ENCODE data around the gene TBC1D12. TPM values are rescaled to one million over a fixed set of nuclear protein-coding genes. Genes with fewer than 3 reads are reported as not detected.

TBC1D12 gene
- total RNA-seq, 2 experiments from 2014 or later, result 1.9 to 3.9 TPM

GRCh38 chr10:94490789-94491039, 88.4 kb downstream of the TBC1D12 start:
- ChIA-PET CTCF (ENCODE audit: unreplicated experiment) (no interaction called here), POLR2A (no interaction called here)
- Histone ChIP-seq H3K9me2 (ENCODE audit: insufficient read depth, low read length) (no peaks in the 10 kb centered on the region), H4K20me1 (ENCODE audit: insufficient read depth, low read length) (no peaks in the 10 kb centered on the region), H2AFZ (ENCODE audit: low read length) (no peak overlapping the region), H3K4me2 (ENCODE audit: low read length) (no peak overlapping the region), H3K9me3 (ENCODE audit: low read length) (no peaks in the 10 kb centered on the region), H3K27ac (ENCODE audit: low read depth, low read length, poor library complexity, severe bottlenecking) (no peak overlapping the region), H3K79me2 (ENCODE audit: insufficient read depth, low read depth, low read length) (no peaks in the 10 kb centered on the region), H3K36me3 (ENCODE audit: insufficient read depth, low read length) (no peaks in the 10 kb centered on the region), H3K4me1 (ENCODE audit: insufficient read depth, low read length, poor library complexity, severe bottlenecking) (no peaks in the 10 kb centered on the region), H3K4me3 (ENCODE audit: low read depth, low read length, poor library complexity, severe bottlenecking) (no peak overlapping the region)
- BruUV-seq (replicated peaks), result no TSS peak
- intact Hi-C loops (cut with micrococcal nuclease; ENCODE audit: unreplicated experiment), result no loop called here
- no peak for DNase-seq (ENCODE audit: low spot score)
- no peak for TF ChIP-seq EZH2phosphoT487 (IDR thresholded peaks at IDR 0.05; ENCODE audit: borderline replicate concordance, low read depth, low read length)
- TF ChIP-seq CTCF (conservative IDR thresholded peaks at IDR 0.05; ENCODE audit: low read length), result no peak

- ChIA-PET CTCF (ENCODE audit: unreplicated experiment) (no interaction called here), POLR2A (interaction anchor here (0.7 kb wide), 1 partner anchor 586 kb away, joined by 3 read pairs; no protein-coding TSS in a partner anchor)
- Histone ChIP-seq H2AFZ (ENCODE audit: low read length) (no peak overlapping the region), H4K20me1 (ENCODE audit: insufficient read depth, low read length) (no peaks in the 10 kb centered on the region), H3K79me2 (ENCODE audit: insufficient read depth, low read depth, low read length) (no peaks in the 10 kb centered on the region), H3K9me2 (ENCODE audit: insufficient read depth, low read length) (no peaks in the 10 kb centered on the region), H3K9me3 (ENCODE audit: low read length) (no peaks in the 10 kb centered on the region), H3K4me2 (ENCODE audit: low read length) (no peak overlapping the region), H3K36me3 (ENCODE audit: insufficient read depth, low read length) (no peaks in the 10 kb centered on the region), H3K27ac (ENCODE audit: low read depth, low read length, poor library complexity, severe bottlenecking) (no peak overlapping the region), H3K4me3 (ENCODE audit: low read depth, low read length, poor library complexity, severe bottlenecking) (no peak overlapping the region), H3K4me1 (ENCODE audit: insufficient read depth, low read length, poor library complexity, severe bottlenecking) (peaks cover 9% of the 10 kb centered on the region)
- TF ChIP-seq EZH2phosphoT487 (IDR thresholded peaks at IDR 0.05; ENCODE audit: borderline replicate concordance, low read depth, low read length), result no peak
- no peak for TF ChIP-seq CTCF (conservative IDR thresholded peaks at IDR 0.05; ENCODE audit: low read length)
- intact Hi-C loops (cut with micrococcal nuclease; ENCODE audit: unreplicated experiment), result no loop called here
- DNase-seq (ENCODE audit: low spot score), result no peak
- BruUV-seq (replicated peaks), result no TSS peak
These were observed 91.1 kb downstream of the TBC1D12 start for GRCh38 chr10:94493463-94493862.

DNA sequence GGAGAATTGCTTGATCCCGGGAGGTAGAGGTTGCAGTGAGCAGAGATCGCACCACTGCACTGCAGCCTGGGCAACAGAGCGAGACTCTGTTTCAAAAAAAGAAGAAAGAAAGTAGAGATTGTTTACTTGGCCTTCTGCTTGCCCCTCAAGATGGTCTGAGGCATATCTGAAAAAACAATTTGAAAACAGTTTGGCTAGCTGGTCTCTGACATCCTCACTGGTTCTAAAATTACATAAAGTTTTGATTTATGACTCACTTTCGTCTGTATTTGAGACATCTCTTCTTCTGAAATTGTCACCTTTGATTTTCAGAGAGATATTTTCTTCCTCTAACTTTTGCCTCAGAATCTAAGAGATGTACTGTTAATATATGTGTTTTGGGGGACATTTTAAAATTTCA, 93.7 kb downstream of the TBC1D12 start:
- TF ChIP-seq CTCF (conservative IDR thresholded peaks at IDR 0.05; ENCODE audit: low read length), result no peak
- no peak for TF ChIP-seq EZH2phosphoT487 (IDR thresholded peaks at IDR 0.05; ENCODE audit: borderline replicate concordance, low read depth, low read length)
- no TSS peak for BruUV-seq (replicated peaks)
- Histone ChIP-seq H3K4me1 (ENCODE audit: insufficient read depth, low read length, poor library complexity, severe bottlenecking) (peaks cover 9% of the 10 kb centered on the region), H3K27ac (ENCODE audit: low read depth, low read length, poor library complexity, severe bottlenecking) (no peak overlapping the region), H3K9me2 (ENCODE audit: insufficient read depth, low read length) (no peaks in the 10 kb centered on the region), H4K20me1 (ENCODE audit: insufficient read depth, low read length) (no peaks in the 10 kb centered on the region), H3K4me3 (ENCODE audit: low read depth, low read length, poor library complexity, severe bottlenecking) (no peak overlapping the region), H3K36me3 (ENCODE audit: insufficient read depth, low read length) (no peaks in the 10 kb centered on the region), H2AFZ (ENCODE audit: low read length) (no peak overlapping the region; the same call in 1 of the 2 replicates), H3K79me2 (ENCODE audit: insufficient read depth, low read depth, low read length) (no peaks in the 10 kb centered on the region), H3K4me2 (ENCODE audit: low read length) (peak overlapping the region; percentile 34; the same call in 1 of the 2 replicates), H3K9me3 (ENCODE audit: low read length) (no peaks in the 10 kb centered on the region)
- ChIA-PET POLR2A (no interaction called here), CTCF (ENCODE audit: unreplicated experiment) (no interaction called here)
- intact Hi-C loops (cut with micrococcal nuclease; ENCODE audit: unreplicated experiment), result no loop called here
- no peak for DNase-seq (ENCODE audit: low spot score)

Measured in OCI-LY7 (cell line).